22Rv1 (cell line): Measurements from ENCODE around the gene DENND5B.
"Not testable (repeated sequence)": the region's sequence is repeated elsewhere in the genome, so short reads cannot be mapped to it uniquely, and the experiment has no call there.

Experiments used
- ZFX ChIP-seq: fragments of 450-650 bp; IDR thresholded peaks from 2 replicates; pipeline ENCODE4 v1.6.1; 2017; ENCODE audit warnings: antibody characterized with exemption, borderline replicate concordance
- TF ChIP-seq, protein P1 (sequence below): fragments of 450-650 bp; IDR thresholded peaks from 2 replicates; pipeline ENCODE4 v1.5.1; 2017; ENCODE audit warnings: mild to moderate bottlenecking

DNA sequence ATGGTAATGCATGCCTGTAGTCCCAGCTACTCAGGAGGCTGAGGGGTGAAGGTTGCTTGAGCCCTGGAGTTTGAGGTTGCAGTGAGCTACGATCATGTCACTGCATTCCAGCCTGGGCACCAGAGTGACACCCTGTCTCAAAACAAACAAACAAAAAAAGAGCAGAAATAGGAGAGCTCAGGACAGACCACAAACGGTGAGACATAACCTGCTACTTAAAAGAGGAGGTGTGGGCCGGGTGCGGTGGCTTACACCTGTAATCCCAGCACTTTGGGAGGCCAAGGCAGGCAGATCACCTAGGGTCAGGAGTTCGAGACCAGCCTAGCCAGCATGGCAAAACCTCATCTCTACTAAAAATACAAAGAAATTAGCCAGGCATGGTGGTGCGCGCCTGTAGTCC is 115.3 kb downstream of the DENND5B start:
- TF ChIP-seq, protein P1, sequence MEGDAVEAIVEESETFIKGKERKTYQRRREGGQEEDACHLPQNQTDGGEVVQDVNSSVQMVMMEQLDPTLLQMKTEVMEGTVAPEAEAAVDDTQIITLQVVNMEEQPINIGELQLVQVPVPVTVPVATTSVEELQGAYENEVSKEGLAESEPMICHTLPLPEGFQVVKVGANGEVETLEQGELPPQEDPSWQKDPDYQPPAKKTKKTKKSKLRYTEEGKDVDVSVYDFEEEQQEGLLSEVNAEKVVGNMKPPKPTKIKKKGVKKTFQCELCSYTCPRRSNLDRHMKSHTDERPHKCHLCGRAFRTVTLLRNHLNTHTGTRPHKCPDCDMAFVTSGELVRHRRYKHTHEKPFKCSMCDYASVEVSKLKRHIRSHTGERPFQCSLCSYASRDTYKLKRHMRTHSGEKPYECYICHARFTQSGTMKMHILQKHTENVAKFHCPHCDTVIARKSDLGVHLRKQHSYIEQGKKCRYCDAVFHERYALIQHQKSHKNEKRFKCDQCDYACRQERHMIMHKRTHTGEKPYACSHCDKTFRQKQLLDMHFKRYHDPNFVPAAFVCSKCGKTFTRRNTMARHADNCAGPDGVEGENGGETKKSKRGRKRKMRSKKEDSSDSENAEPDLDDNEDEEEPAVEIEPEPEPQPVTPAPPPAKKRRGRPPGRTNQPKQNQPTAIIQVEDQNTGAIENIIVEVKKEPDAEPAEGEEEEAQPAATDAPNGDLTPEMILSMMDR, result not testable (repeated sequence)
- not testable (repeated sequence) for TF ChIP-seq ZFX
